SH-SY5Y (cell line): ENCODE results near the gene PCDH1.

Source experiments
- GATA2 ChIP-seq: IDR thresholded peaks from 2 replicates; pipeline ENCODE4 v1.6.1; 2011; ENCODE audit warnings: mild to moderate bottlenecking, low read depth, low read length
- GATA3 ChIP-seq: IDR thresholded peaks from 2 replicates; pipeline ENCODE4 v1.6.1; 2011; ENCODE audit warnings: low read depth, mild to moderate bottlenecking, low read length, moderate library complexity

- TF ChIP-seq GATA3 = no peak
- TF ChIP-seq GATA2 = no peak
Observed at GRCh38 chr5:141882594-141883183, 4.5 kb upstream of the PCDH1 start.
